H9 (cell line): ENCODE measurements around the gene OBI1. TPM values are rescaled to one million over a fixed set of nuclear protein-coding genes. Genes with fewer than 3 reads are reported as not detected.

Experiments used
- DNase-seq: peaks from one replicate; pipeline ENCODE4 v3.0.0-alpha.2; 2017
- H2AFZ ChIP-seq: one replicate; pipeline ENCODE4 v1.6.1; 2013; ENCODE audit warnings: mild to moderate bottlenecking, low read length, control low read depth, moderate library complexity
- H2AK5ac ChIP-seq: 2 replicates; pipeline ENCODE4 v1.6.1; 2013; ENCODE audit warnings: low read length, control low read depth, mixed read lengths; ENCODE audit not compliant: insufficient read length
- H2BK120ac ChIP-seq: one replicate; pipeline ENCODE4 v1.6.1; 2013; ENCODE audit warnings: low read depth, mild to moderate bottlenecking, low read length, control low read depth, inconsistent platforms; ENCODE audit not compliant: poor library complexity, severe bottlenecking
- H2BK12ac ChIP-seq: 2 replicates; pipeline ENCODE4 v1.6.1; 2013; ENCODE audit warnings: low read length, control low read depth, mixed read lengths, low read depth; ENCODE audit not compliant: insufficient read length
- H2BK15ac ChIP-seq: 2 replicates; pipeline ENCODE4 v1.6.1; 2013; ENCODE audit warnings: low read depth, low read length, control low read depth
- H2BK20ac ChIP-seq: one replicate; pipeline ENCODE4 v1.6.1; 2013; ENCODE audit warnings: low read depth, mild to moderate bottlenecking, low read length, control low read depth, inconsistent platforms; ENCODE audit not compliant: poor library complexity, severe bottlenecking
- H2BK5ac ChIP-seq: 2 replicates; pipeline ENCODE4 v1.6.1; 2013; ENCODE audit warnings: low read length, control low read depth, mixed read lengths; ENCODE audit not compliant: insufficient read length
- H3K14ac ChIP-seq: 2 replicates; pipeline ENCODE4 v1.6.1; 2013; ENCODE audit warnings: low read length, control low read depth; ENCODE audit not compliant: insufficient read depth
- H3K18ac ChIP-seq: 2 replicates; pipeline ENCODE4 v1.6.1; 2013; ENCODE audit warnings: low read depth, mild to moderate bottlenecking, mixed read lengths, low read length, control low read depth; ENCODE audit not compliant: insufficient read length
- H3K23ac ChIP-seq: 2 replicates; pipeline ENCODE4 v1.6.1; 2013; ENCODE audit warnings: low read length, control low read depth, mixed read lengths, low read depth; ENCODE audit not compliant: insufficient read length
- H3K23me2 ChIP-seq: 2 replicates; pipeline ENCODE4 v1.6.1; 2013; ENCODE audit warnings: low read depth, mild to moderate bottlenecking, mixed read lengths, low read length, control low read depth; ENCODE audit not compliant: insufficient read length, poor library complexity, severe bottlenecking
- H3K27ac ChIP-seq: 2 replicates; pipeline ENCODE4 v1.5.1; 2013; ENCODE audit warnings: low read length, control low read depth, mixed read lengths, low read depth; ENCODE audit not compliant: insufficient read length
- H3K27me3 ChIP-seq: 2 replicates; pipeline ENCODE4 v1.6.1; 2013; ENCODE audit warnings: low read length, control low read depth, inconsistent platforms; ENCODE audit not compliant: insufficient read depth
- H3K4ac ChIP-seq: 2 replicates; pipeline ENCODE4 v1.6.1; 2013; ENCODE audit warnings: low read depth, mild to moderate bottlenecking, control low read depth, inconsistent platforms, low read length, moderate library complexity
- H3K4me1 ChIP-seq: 2 replicates; pipeline ENCODE4 v1.6.1; 2013; ENCODE audit warnings: low read length, control low read depth, inconsistent platforms; ENCODE audit not compliant: insufficient read depth
- H3K4me2 ChIP-seq: 2 replicates; pipeline ENCODE4 v1.6.1; 2013; ENCODE audit warnings: low read length, control low read depth, mixed read lengths; ENCODE audit not compliant: insufficient read length, insufficient read depth
- H3K56ac ChIP-seq: 2 replicates; pipeline ENCODE4 v1.6.1; 2013; ENCODE audit warnings: low read depth, mild to moderate bottlenecking, mixed read lengths, low read length, control low read depth; ENCODE audit not compliant: insufficient read length
- H3K79me1 ChIP-seq: 2 replicates; pipeline ENCODE4 v1.6.1; 2013; ENCODE audit warnings: low read depth, mild to moderate bottlenecking, moderate library complexity, low read length, control low read depth, inconsistent platforms; ENCODE audit not compliant: insufficient read depth, poor library complexity, severe bottlenecking
- H3K79me2 ChIP-seq: 2 replicates; pipeline ENCODE4 v1.6.1; 2013; ENCODE audit warnings: low read length, control low read depth, inconsistent platforms; ENCODE audit not compliant: insufficient read depth
- H3K9ac ChIP-seq: 2 replicates; pipeline ENCODE4 v1.6.1; 2013; ENCODE audit warnings: low read length, control low read depth, mixed read lengths; ENCODE audit not compliant: insufficient read length; ENCODE audit errors: extremely low read depth
- H3K9me3 ChIP-seq: one replicate; pipeline ENCODE4 v1.6.1; 2013; ENCODE audit warnings: low read depth, low read length, inconsistent platforms; ENCODE audit not compliant: control insufficient read depth
- H3T11ph ChIP-seq: one replicate; pipeline ENCODE4 v1.6.1; 2013; ENCODE audit warnings: mild to moderate bottlenecking, low read length, control low read depth, inconsistent platforms
- H4K20me1 ChIP-seq: one replicate; pipeline ENCODE4 v1.6.1; 2013; ENCODE audit not compliant: control insufficient read depth, insufficient read length, insufficient read depth
- H4K5ac ChIP-seq: 2 replicates; pipeline ENCODE4 v1.6.1; 2013; ENCODE audit warnings: low read depth, mild to moderate bottlenecking, mixed read lengths, low read length, control low read depth; ENCODE audit not compliant: insufficient read length
- H4K8ac ChIP-seq: replicated peaks from 2 replicates; pipeline ENCODE4 v1.6.1; 2013; ENCODE audit warnings: low read length, control low read depth, mixed read lengths, low read depth; ENCODE audit not compliant: insufficient read length
- H4K91ac ChIP-seq: 2 replicates; pipeline ENCODE4 v1.6.1; 2013; ENCODE audit warnings: low read depth, mild to moderate bottlenecking, moderate library complexity, mixed read lengths, low read length, control low read depth; ENCODE audit not compliant: insufficient read length
- H3K27ac Mint-ChIP-seq, 3 experiments: 2 replicates in 2 of 3; 3 replicates in 1 of 3; pipeline ENCODE4 v1.8.0; 2020 to 2021; ENCODE audit warnings: mixed read lengths in 3 of 3, mild to moderate bottlenecking in 1 of 3, moderate library complexity in 1 of 3
- H3K27me3 Mint-ChIP-seq: 2 replicates; pipeline ENCODE4 v1.8.0; 2021; ENCODE audit warnings: low read depth, mild to moderate bottlenecking, moderate library complexity, mixed read lengths
- H3K36me3 Mint-ChIP-seq, 3 experiments: 2 replicates in 2 of 3; 3 replicates in 1 of 3; pipeline ENCODE4 v1.8.0; 2020 to 2021; ENCODE audit warnings: low read depth in 3 of 3, mixed read lengths in 3 of 3; ENCODE audit not compliant: insufficient read depth in 1 of 3
- H3K4me1 Mint-ChIP-seq, 2 experiments: 2 replicates each; pipeline ENCODE4 v1.8.0; 2020; ENCODE audit warnings: mixed read lengths in 2 of 2
- H3K4me3 Mint-ChIP-seq, 2 experiments: 2 replicates in 1 of 2; 3 replicates in 1 of 2; pipeline ENCODE4 v1.8.0; 2020 to 2021; ENCODE audit warnings: mild to moderate bottlenecking in 2 of 2, mixed read lengths in 2 of 2, moderate library complexity in 1 of 2
- H3K9me3 Mint-ChIP-seq, 2 experiments: 2 replicates in 1 of 2; 3 replicates in 1 of 2; pipeline ENCODE4 v1.8.0; 2020; ENCODE audit warnings: mild to moderate bottlenecking in 2 of 2, mixed read lengths in 2 of 2, moderate library complexity in 1 of 2
- CTCF ChIP-seq: fragments of 200-600 bp; sonication (generic); conservative IDR thresholded peaks from 3 replicates; pipeline ENCODE4 v1.8.0; 2021; ENCODE audit warnings: antibody characterized with exemption, mild to moderate bottlenecking
- WGBS: extraction: QIAGEN DNeasy Blood & Tissue Kit; methylation state at CpG from one replicate; pipeline ENCODE4 v1.1.7; 2013; ENCODE audit warnings: missing lambda C conversion rate, low lambda C conversion rate, mixed read lengths; ENCODE audit not compliant: insufficient read length; ENCODE audit errors: extremely low coverage; 5-methylcytosine and 5-hydroxymethylcytosine counted together
- total RNA-seq: library from RNA; stranded (reverse); gene quantifications from 2 replicates; pipeline ENCODE4 v1.2.1, GENCODE V29; 2021

The OBI1 gene
- total RNA-seq, 1 experiment from 2014 or later, result 24.4 TPM

GRCh38 chr13:78630511-78630910 lies 28.4 kb downstream of the OBI1 start:
- Histone ChIP-seq H3K9me3 (no peaks in the 10 kb centered on the region), H3K27ac (no peak overlapping the region), H3K9ac (no peak overlapping the region), H2BK5ac (no peak overlapping the region), H3K79me2 (no peaks in the 10 kb centered on the region), H3K23ac (no peak overlapping the region), H2BK12ac (no peak overlapping the region), H4K91ac (no peak overlapping the region), H2BK15ac (no peak overlapping the region), H3K18ac (no peak overlapping the region), H4K20me1 (no peaks in the 10 kb centered on the region), H2BK120ac (no peak overlapping the region), H2AFZ (no peak overlapping the region), H4K8ac (no peak overlapping the region), H3K27me3 (no peaks in the 10 kb centered on the region), H3K79me1 (no peaks in the 10 kb centered on the region), H3K4me2 (no peak overlapping the region), H3K23me2 (no peaks in the 10 kb centered on the region), H3K4me1 (no peaks in the 10 kb centered on the region), H3K56ac (no peak overlapping the region), H3K4ac (no peak overlapping the region), H2AK5ac (no peak overlapping the region), H3T11ph (no peak overlapping the region), H4K5ac (no peak overlapping the region), H3K14ac (no peak overlapping the region), H2BK20ac (no peak overlapping the region)
- no CpG with 5 or more reads among the region's 1 CpG for WGBS
- Mint-ChIP-seq H3K27ac (no peak overlapping the region), H3K36me3 (peaks cover 32 to 70% (median 68%) of the 10 kb centered on the region in 3 experiments; a peak in 6 of 7 replicates), H3K9me3 (no peaks in the 10 kb centered on the region), H3K4me1 (no peaks in the 10 kb centered on the region), H3K27me3 (no peaks in the 10 kb centered on the region), H3K4me3 (no peak overlapping the region)
- no peak for TF ChIP-seq CTCF
- no peak for DNase-seq
